ENCODE measurements around the gene ROR1.

ROR1 gene

DNA sequence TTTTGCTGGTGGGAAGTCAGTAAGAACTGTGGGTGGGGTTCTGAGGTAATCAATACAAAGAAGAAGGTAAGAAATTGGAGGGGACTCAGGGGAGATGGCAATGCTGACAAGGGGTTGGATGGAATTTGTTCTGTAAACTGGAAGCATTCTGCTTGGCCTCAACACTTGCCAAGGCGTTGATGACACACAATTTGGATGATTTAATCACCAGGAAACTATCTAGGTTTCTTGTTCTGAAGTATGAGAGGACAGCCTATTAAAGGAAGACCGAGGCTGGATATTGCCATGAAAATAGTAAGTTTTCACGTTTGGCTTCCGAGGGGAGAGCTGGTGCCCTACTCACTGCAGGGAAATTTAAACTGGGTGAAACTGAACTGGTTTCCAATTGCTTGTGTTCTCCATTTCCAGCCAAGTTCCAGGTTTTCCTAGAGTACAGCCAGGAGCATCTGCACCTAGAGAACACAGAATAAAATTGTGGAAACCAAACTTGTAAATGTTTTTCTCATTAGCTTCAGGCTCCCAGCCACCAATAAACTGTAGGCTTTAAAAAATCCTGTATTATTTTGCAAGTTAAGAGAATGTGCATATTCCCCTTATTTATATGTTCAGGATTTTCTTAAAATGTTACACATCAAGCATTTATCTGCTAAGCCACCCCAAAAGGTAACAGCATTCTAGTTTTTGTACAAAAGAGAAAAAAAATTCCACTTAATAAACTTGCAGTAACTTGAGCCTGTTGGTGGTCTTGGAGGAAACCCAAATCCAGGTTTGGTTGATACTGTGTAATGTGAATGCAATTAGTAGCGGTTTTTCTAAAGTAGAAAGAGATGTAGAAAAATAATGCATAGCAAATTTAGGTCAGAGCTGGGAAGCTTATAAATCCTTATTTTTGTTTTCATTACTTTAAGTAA is 53.8 kb downstream of the ROR1 start:
- no peak overlapping the region for H3K4me3 ChIP-seq (ENCODE audit: low read length)
- H3K4me1 ChIP-seq (ENCODE audit: control insufficient read depth, low read depth, low read length) = peaks cover 27% of the 10 kb centered on the region
- H3K9me3 ChIP-seq (ENCODE audit: control insufficient read depth, low read depth, low read length) = no peaks in the 10 kb centered on the region
- H3K27ac ChIP-seq (ENCODE audit: low read length) = no peak overlapping the region
- H3K9ac ChIP-seq (ENCODE audit: low read length) = no peak overlapping the region
- no peaks in the 10 kb centered on the region for H3K36me3 ChIP-seq (ENCODE audit: control insufficient read depth, low read depth, low read length)
- H3K27me3 ChIP-seq (ENCODE audit: control insufficient read depth, insufficient read depth, low read length) = no peaks in the 10 kb centered on the region

DNA sequence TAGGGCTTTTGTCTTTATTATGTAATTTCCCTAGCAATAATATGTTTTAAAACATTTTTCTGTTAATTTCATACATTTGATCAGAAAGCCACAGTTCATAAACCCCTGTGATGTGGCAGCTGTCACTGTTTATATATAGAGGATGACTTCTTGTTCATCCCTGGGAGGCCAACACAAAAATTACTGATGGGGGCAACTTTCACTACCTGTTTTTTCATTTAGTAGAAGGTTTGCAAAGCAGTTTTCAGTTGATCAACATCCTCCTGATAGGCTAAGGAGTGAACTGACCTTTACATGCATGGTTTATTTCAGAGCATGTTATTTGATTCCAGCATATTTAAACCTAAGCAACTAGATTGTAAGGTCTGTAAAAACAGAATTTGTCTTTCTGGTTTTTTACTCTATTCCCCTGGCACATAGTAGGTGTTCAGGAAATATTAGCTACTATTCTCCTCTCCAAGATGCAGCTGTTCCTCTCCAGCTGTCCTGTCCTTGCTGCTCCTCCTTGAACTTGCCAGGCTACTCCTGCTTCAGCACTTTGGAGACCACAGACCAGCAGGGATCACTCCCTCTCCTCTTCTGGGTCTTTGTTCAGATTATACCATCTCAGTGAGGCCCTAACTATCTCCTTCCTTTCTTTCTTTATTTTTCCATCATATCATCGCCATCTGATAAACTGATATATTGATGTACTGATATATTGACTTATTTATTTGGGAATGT is 54.7 kb downstream of the ROR1 start:
- no peak overlapping the region for H3K27ac ChIP-seq (ENCODE audit: low read length)
- no peaks in the 10 kb centered on the region for H3K9me3 ChIP-seq (ENCODE audit: control insufficient read depth, low read depth, low read length)
- no peaks in the 10 kb centered on the region for H3K36me3 ChIP-seq (ENCODE audit: control insufficient read depth, low read depth, low read length)
- no peaks in the 10 kb centered on the region for H3K27me3 ChIP-seq (ENCODE audit: control insufficient read depth, insufficient read depth, low read length)
- no peak overlapping the region for H3K4me3 ChIP-seq (ENCODE audit: low read length)
- H3K9ac ChIP-seq (ENCODE audit: low read length) = no peak overlapping the region
- H3K4me1 ChIP-seq (ENCODE audit: control insufficient read depth, low read depth, low read length) = peaks cover 34% of the 10 kb centered on the region

- H3K4me3 ChIP-seq (ENCODE audit: low read length) = no peak overlapping the region
- H3K27me3 ChIP-seq (ENCODE audit: control insufficient read depth, insufficient read depth, low read length) = no peaks in the 10 kb centered on the region
- H3K27ac ChIP-seq (ENCODE audit: low read length) = no peak overlapping the region
- no peak overlapping the region for H3K9ac ChIP-seq (ENCODE audit: low read length)
- H3K9me3 ChIP-seq (ENCODE audit: control insufficient read depth, low read depth, low read length) = no peaks in the 10 kb centered on the region
- no peaks in the 10 kb centered on the region for H3K36me3 ChIP-seq (ENCODE audit: control insufficient read depth, low read depth, low read length)
- peaks cover 45% of the 10 kb centered on the region for H3K4me1 ChIP-seq (ENCODE audit: control insufficient read depth, low read depth, low read length)
Observed at GRCh38 chr1:63829349-63830327, 55.8 kb downstream of the ROR1 start.

- H3K27me3 ChIP-seq (ENCODE audit: control insufficient read depth, insufficient read depth, low read length) = no peaks in the 10 kb centered on the region
- H3K4me3 ChIP-seq (ENCODE audit: low read length) = no peak overlapping the region
- H3K36me3 ChIP-seq (ENCODE audit: control insufficient read depth, low read depth, low read length) = no peaks in the 10 kb centered on the region
- no peak overlapping the region for H3K27ac ChIP-seq (ENCODE audit: low read length)
- peaks cover 59% of the 10 kb centered on the region for H3K4me1 ChIP-seq (ENCODE audit: control insufficient read depth, low read depth, low read length)
- no peak overlapping the region for H3K9ac ChIP-seq (ENCODE audit: low read length)
- H3K9me3 ChIP-seq (ENCODE audit: control insufficient read depth, low read depth, low read length) = no peaks in the 10 kb centered on the region
Observed at GRCh38 chr1:63831409-63831808, 57.6 kb downstream of the ROR1 start.

- Histone ChIP-seq H3K27me3 (ENCODE audit: control insufficient read depth, insufficient read depth, low read length) (no peaks in the 10 kb centered on the region), H3K9ac (ENCODE audit: low read length) (no peak overlapping the region), H3K4me3 (ENCODE audit: low read length) (no peak overlapping the region), H3K27ac (ENCODE audit: low read length) (no peak overlapping the region), H3K4me1 (ENCODE audit: control insufficient read depth, low read depth, low read length) (peaks cover 56% of the 10 kb centered on the region), H3K9me3 (ENCODE audit: control insufficient read depth, low read depth, low read length) (no peaks in the 10 kb centered on the region), H3K36me3 (ENCODE audit: control insufficient read depth, low read depth, low read length) (no peaks in the 10 kb centered on the region)
Observed at GRCh38 chr1:63833363-63834119, 59.7 kb downstream of the ROR1 start.

DNA sequence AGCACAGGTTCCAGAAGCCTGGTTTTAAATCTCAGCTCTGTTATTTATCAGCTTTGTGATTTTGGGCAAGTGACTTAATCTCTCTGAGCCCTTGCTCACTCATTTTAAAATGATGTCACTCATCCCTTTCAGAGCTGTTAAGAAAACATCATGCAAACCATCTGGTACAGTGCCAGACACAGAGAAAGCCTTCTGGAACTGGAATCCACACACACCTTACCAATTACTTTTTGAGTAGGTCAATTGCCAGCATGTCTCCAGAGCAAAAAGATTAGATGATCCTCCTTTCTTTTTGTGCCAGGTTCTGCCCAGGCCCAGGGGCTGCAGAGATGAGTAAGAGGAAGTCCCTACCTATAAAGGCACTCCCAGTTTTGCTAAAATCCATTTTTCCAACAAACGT is 61.3 kb downstream of the ROR1 start:
- no peaks in the 10 kb centered on the region for H3K27me3 ChIP-seq (ENCODE audit: control insufficient read depth, insufficient read depth, low read length)
- H3K4me3 ChIP-seq (ENCODE audit: low read length) = no peak overlapping the region
- H3K36me3 ChIP-seq (ENCODE audit: control insufficient read depth, low read depth, low read length) = no peaks in the 10 kb centered on the region
- H3K9ac ChIP-seq (ENCODE audit: low read length) = no peak overlapping the region
- H3K9me3 ChIP-seq (ENCODE audit: control insufficient read depth, low read depth, low read length) = no peaks in the 10 kb centered on the region
- H3K4me1 ChIP-seq (ENCODE audit: control insufficient read depth, low read depth, low read length) = peaks cover 50% of the 10 kb centered on the region
- H3K27ac ChIP-seq (ENCODE audit: low read length) = no peak overlapping the region

DNA sequence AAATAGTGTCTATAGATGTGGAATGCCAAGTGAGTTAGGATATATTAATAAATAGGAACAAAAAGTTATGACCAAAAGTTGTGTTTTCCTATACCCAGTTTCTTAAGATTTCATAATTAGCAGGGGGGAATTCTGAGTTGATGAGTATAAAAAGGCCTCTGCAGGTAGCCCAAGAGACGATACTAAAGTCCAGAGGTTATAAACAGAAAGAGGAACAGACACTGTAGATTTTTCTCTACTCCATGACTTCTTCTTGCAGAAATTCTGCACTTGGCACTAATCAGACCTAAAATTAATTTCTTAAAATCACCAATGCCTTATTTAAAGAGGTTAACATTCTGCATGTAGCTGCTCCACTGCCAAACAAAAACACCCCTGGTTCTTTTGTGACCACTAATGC is 62.6 kb downstream of the ROR1 start:
- Histone ChIP-seq H3K27ac (ENCODE audit: low read length) (no peak overlapping the region), H3K4me3 (ENCODE audit: low read length) (peak overlapping the region; percentile 3), H3K9ac (ENCODE audit: low read length) (no peak overlapping the region), H3K9me3 (ENCODE audit: control insufficient read depth, low read depth, low read length) (no peaks in the 10 kb centered on the region), H3K4me1 (ENCODE audit: control insufficient read depth, low read depth, low read length) (peaks cover 53% of the 10 kb centered on the region), H3K27me3 (ENCODE audit: control insufficient read depth, insufficient read depth, low read length) (no peaks in the 10 kb centered on the region), H3K36me3 (ENCODE audit: control insufficient read depth, low read depth, low read length) (no peaks in the 10 kb centered on the region)

DNA sequence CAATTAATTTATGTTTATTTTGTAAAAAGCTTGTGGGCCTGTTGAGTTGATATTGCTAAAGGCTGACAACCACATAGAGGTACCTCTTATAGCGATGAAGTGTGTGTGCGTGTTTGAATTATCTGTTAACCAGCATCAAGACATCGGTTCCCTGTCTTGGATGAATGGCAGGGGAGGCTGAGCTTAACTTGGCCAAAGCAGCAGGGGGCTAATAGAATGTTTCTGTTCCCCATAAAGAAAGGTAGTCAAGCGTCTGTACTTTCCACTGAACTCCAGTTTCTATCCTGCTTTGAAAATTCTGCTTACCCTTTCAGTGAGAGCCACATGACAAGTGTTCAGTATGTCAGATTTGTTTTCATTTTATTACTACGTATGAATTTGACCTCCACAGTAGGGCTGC is 63.0 kb downstream of the ROR1 start:
- Histone ChIP-seq H3K27ac (ENCODE audit: low read length) (no peak overlapping the region), H3K4me1 (ENCODE audit: control insufficient read depth, low read depth, low read length) (peaks cover 55% of the 10 kb centered on the region), H3K36me3 (ENCODE audit: control insufficient read depth, low read depth, low read length) (no peaks in the 10 kb centered on the region), H3K9ac (ENCODE audit: low read length) (no peak overlapping the region), H3K27me3 (ENCODE audit: control insufficient read depth, insufficient read depth, low read length) (no peaks in the 10 kb centered on the region), H3K9me3 (ENCODE audit: control insufficient read depth, low read depth, low read length) (no peaks in the 10 kb centered on the region), H3K4me3 (ENCODE audit: low read length) (peak overlapping the region; percentile 3)

- Histone ChIP-seq H3K4me1 (ENCODE audit: control insufficient read depth, low read depth, low read length) (peaks cover 55% of the 10 kb centered on the region), H3K36me3 (ENCODE audit: control insufficient read depth, low read depth, low read length) (no peaks in the 10 kb centered on the region), H3K27ac (ENCODE audit: low read length) (no peak overlapping the region), H3K27me3 (ENCODE audit: control insufficient read depth, insufficient read depth, low read length) (no peaks in the 10 kb centered on the region), H3K9me3 (ENCODE audit: control insufficient read depth, low read depth, low read length) (no peaks in the 10 kb centered on the region), H3K9ac (ENCODE audit: low read length) (no peak overlapping the region), H3K4me3 (ENCODE audit: low read length) (no peak overlapping the region)
Observed at GRCh38 chr1:63843010-63843409, 69.2 kb downstream of the ROR1 start.

GRCh38 chr1:63843884-63844283 is 70.1 kb downstream of the ROR1 start:
- H3K27ac ChIP-seq (ENCODE audit: low read length) = peak overlapping the region; percentile 6
- no peak overlapping the region for H3K4me3 ChIP-seq (ENCODE audit: low read length)
- peaks cover 62% of the 10 kb centered on the region for H3K4me1 ChIP-seq (ENCODE audit: control insufficient read depth, low read depth, low read length)
- no peaks in the 10 kb centered on the region for H3K9me3 ChIP-seq (ENCODE audit: control insufficient read depth, low read depth, low read length)
- H3K27me3 ChIP-seq (ENCODE audit: control insufficient read depth, insufficient read depth, low read length) = no peaks in the 10 kb centered on the region
- H3K9ac ChIP-seq (ENCODE audit: low read length) = no peak overlapping the region
- H3K36me3 ChIP-seq (ENCODE audit: control insufficient read depth, low read depth, low read length) = no peaks in the 10 kb centered on the region

All from iPS-18a (cell line).